IPS DF 6.9 (cell line): ENCODE results near the gene KLHL29.

ENCODE experiments used
- DNase-seq: peaks from one replicate; pipeline ENCODE4 v3.0.0-alpha.2; 2013; ENCODE audit warnings: low read depth, low spot score
- H3K27ac ChIP-seq: one replicate; pipeline ENCODE4 v1.5.1; 2013; ENCODE audit warnings: low read length, control low read depth
- H3K27me3 ChIP-seq: 2 replicates; pipeline ENCODE4 v1.6.1; 2013; ENCODE audit warnings: mild to moderate bottlenecking, low read length; ENCODE audit not compliant: control insufficient read depth, insufficient read depth
- H3K36me3 ChIP-seq: 2 replicates; pipeline ENCODE4 v1.6.1; 2013; ENCODE audit warnings: low read length; ENCODE audit not compliant: control insufficient read depth, insufficient read depth
- H3K4me1 ChIP-seq: 2 replicates; pipeline ENCODE4 v1.6.1; 2013; ENCODE audit warnings: low read length; ENCODE audit not compliant: control insufficient read depth, insufficient read depth
- H3K4me3 ChIP-seq: 2 replicates; pipeline ENCODE4 v1.5.1; 2013; ENCODE audit warnings: mild to moderate bottlenecking, low read length
- H3K9me3 ChIP-seq: 2 replicates; pipeline ENCODE4 v1.6.1; 2013; ENCODE audit warnings: low read length, inconsistent platforms; ENCODE audit not compliant: control insufficient read depth, insufficient read depth
- WGBS: extraction: QIAGEN DNeasy Blood & Tissue Kit; methylation state at CpG from one replicate; pipeline ENCODE4 v1.1.7; 2013; ENCODE audit warnings: mixed read lengths, missing lambda C conversion rate; ENCODE audit not compliant: insufficient read length, insufficient coverage; 5-methylcytosine and 5-hydroxymethylcytosine counted together

Gene KLHL29

DNA sequence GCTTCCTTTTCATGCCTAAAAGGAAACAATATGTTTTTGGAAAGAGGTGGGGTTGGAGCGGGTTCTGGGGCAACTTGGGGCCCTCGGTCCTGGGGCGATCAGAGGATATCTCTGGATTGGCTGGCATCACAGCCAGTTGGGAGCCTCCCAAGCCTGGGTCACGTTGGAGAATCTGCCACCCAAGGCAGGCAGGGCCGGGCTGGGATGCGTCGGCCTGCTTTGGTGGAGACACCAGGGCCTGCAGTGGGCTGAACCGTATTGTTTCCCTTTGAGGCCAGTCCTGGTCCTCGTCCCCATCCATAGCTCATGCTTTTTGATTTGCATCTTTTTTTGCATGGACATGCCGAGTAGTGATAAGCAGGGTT, 306.1 kb downstream of the KLHL29 start:
- Histone ChIP-seq H3K9me3 (no peaks in the 10 kb centered on the region), H3K4me3 (no peak overlapping the region), H3K36me3 (no peaks in the 10 kb centered on the region), H3K27me3 (no peaks in the 10 kb centered on the region), H3K4me1 (no peaks in the 10 kb centered on the region), H3K27ac (no peak overlapping the region)
- no peak for DNase-seq
- no CpG with 5 or more reads among the region's 10 CpGs for WGBS

DNA sequence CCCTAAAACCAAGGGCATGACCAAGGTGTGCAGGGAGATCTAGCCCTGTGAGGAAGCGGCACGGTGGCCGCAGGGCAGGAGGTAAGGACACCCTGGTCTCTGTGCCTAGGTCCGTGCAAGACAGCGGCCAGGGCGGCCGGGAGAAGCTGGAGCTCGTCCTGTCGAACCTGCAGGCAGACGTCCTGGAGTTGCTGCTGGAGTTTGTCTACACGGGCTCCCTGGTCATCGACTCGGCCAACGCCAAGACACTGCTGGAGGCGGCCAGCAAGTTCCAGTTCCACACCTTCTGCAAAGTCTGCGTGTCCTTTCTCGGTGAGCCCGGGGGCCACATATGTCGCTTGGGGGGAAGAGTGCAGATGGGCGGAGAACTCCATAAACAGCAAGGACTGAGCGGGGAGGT, 306.6 kb downstream of the KLHL29 start:
- WGBS, result no CpG with 5 or more reads among the region's 21 CpGs
- Histone ChIP-seq H3K27ac (no peak overlapping the region), H3K9me3 (no peaks in the 10 kb centered on the region), H3K4me1 (no peaks in the 10 kb centered on the region), H3K27me3 (no peaks in the 10 kb centered on the region), H3K36me3 (no peaks in the 10 kb centered on the region), H3K4me3 (no peak overlapping the region)
- DNase-seq, result no peak

DNA sequence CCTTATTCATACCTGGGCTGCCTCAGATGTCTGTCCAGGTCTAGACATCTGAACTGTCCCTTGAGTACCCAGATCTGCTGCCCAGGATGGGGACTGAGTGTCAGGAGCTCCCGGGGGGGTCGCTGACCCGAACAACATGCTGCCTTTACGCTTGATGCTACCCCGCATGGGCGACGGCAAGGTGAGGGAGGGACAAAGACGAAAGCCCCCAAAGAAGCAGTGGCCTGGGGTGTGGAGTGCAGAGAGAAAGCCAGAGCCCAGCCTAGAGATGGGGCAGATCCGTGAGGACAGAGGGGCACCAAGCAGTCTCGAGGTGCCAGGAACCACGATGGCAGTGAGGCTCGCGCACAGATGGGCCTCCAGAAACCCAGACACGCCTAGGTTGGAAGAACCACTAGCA, 307.3 kb downstream of the KLHL29 start:
- H3K36me3 ChIP-seq, result no peaks in the 10 kb centered on the region
- no CpG with 5 or more reads among the region's 14 CpGs for WGBS
- H3K27me3 ChIP-seq, result no peaks in the 10 kb centered on the region
- H3K4me3 ChIP-seq, result no peak overlapping the region
- H3K9me3 ChIP-seq, result no peaks in the 10 kb centered on the region
- H3K27ac ChIP-seq, result no peak overlapping the region
- no peaks in the 10 kb centered on the region for H3K4me1 ChIP-seq
- DNase-seq, result no peak

DNA sequence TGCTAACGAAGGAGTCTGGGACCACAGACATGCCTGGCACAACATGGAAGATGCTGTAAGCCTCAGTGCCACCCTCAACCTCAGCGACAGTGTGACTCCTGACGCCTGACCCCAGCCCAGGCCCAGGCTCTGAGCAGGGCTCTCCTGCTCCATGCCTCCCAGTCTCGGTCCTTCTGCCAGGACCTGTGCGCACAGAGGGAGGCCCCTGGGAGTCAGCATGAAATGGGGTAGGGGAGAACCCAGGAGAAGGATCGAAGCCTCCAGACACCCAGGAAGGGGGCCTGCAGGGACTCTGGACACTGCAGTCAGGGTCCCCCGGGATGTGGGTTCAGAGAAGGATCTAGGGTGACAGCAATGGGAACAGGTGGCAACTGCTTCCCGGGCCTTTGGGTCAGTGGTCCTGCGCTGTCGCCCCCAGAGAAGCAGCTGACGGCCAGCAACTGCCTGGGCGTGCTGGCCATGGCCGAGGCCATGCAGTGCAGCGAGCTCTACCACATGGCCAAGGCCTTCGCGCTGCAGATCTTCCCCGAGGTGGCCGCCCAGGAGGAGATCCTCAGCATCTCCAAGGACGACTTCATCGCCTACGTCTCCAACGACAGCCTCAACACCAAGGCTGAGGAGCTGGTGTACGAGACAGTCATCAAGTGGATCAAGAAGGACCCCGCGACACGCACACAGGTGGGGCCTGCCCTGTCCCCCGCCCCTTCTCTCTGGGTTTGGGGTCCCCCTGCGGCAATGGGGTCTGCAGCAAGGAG, 308.0 kb downstream of the KLHL29 start:
- Histone ChIP-seq H3K36me3 (no peaks in the 10 kb centered on the region), H3K4me1 (no peaks in the 10 kb centered on the region), H3K9me3 (no peaks in the 10 kb centered on the region), H3K27me3 (no peaks in the 10 kb centered on the region), H3K4me3 (no peak overlapping the region), H3K27ac (no peak overlapping the region)
- no CpG with 5 or more reads among the region's 28 CpGs for WGBS
- DNase-seq, result no peak

DNA sequence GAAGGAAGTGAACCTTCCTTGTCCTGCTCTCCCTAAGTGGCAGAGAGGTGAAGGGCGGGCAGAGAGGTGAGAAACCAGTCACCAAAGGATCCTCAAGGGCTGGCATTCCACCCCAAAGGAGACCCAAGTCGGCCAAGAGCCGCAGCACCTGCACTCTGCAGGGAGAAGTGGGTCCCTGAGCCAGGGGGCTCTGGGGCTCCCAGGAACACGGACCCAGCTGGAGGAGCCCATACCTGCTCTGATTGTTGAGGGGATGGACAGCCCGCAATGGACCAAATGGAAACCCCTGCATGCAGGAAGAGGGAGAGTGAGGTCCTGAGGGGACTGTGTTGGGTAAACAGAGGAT, 308.6 kb downstream of the KLHL29 start:
- no peak overlapping the region for H3K4me3 ChIP-seq
- H3K27ac ChIP-seq, result no peak overlapping the region
- no peak for DNase-seq
- no peaks in the 10 kb centered on the region for H3K9me3 ChIP-seq
- no CpG with 5 or more reads among the region's 5 CpGs for WGBS
- no peaks in the 10 kb centered on the region for H3K27me3 ChIP-seq
- no peaks in the 10 kb centered on the region for H3K4me1 ChIP-seq
- no peaks in the 10 kb centered on the region for H3K36me3 ChIP-seq

DNA sequence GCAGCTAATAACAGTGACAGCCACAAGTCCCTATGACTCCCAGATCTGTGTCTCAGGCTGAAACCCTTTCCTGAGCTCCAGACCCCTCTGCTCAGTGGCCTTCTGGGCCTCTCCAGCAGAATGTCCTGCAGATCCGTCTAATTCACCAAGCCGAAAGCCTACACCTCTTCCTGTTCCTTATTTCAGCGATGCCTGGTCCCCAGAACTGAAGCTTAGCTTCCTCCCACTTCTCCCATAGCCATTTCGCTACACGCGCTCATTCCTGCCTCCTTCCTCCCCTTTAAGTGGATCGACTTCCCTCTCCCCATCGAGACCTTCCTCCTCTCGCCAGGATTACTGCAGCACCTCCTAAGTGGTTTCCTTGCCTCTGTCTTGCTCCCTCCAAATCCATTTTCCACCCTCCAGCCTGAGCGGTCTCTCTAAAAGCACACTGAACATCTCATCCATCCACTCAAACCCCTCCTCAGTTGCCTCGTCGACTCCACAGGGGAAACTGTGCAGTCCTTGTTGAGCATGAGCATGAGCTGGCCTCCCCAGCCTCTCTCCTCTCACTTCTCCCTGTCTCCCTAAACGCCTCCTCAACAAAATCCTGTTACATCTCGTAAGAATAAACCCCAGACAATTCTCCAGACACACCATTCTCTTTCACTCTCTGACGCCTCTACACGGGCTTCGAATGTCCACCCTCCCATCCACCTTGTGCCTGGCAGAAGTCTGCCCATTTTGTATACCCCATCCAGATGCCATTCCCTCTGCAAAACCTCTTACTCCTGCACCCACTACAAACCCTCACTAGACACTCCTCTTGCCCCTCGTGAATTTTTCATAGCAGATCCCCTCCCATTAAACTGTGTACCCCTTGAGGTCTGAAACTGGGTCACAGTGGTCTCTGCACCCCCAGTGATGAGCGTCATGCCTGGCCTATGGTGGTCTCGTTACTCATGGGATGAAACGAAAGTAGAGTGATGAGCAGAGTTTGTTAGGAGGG, 309.4 kb downstream of the KLHL29 start:
- no peak overlapping the region for H3K27ac ChIP-seq
- no peaks in the 10 kb centered on the region for H3K4me1 ChIP-seq
- no peak overlapping the region for H3K4me3 ChIP-seq
- no peaks in the 10 kb centered on the region for H3K27me3 ChIP-seq
- 100% methylated on average over 1 of the region's 21 CpGs for WGBS
- H3K9me3 ChIP-seq, result no peaks in the 10 kb centered on the region
- no peaks in the 10 kb centered on the region for H3K36me3 ChIP-seq
- DNase-seq, result no peak

DNA sequence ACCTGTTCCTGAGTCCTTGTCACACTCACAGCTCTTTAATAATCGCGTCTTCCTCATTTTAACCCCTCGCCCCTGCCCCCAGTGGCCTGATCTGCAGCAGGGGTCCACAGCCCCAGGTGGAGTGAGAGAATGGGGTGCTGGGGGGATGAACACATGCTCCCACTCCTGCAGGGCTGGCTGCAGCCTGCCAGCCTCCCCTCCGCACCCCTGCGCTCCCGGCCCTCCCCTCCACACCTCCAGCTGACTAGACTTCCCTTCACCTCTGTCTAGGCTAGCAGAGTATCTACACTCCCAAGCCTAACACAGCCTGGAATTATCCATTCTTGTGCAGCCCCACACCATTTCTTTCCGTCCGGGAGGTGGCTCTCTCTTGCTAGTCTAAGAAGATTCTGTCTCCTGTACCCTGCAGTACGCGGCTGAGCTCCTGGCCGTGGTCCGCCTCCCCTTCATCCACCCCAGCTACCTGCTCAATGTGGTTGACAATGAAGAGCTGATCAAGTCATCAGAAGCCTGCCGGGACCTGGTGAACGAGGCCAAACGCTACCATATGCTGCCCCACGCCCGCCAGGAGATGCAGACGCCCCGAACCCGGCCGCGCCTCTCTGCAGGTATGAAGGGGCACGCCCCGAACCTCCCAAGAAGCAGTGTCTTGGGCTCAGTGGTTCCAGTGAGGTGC, 310.4 kb downstream of the KLHL29 start:
- no CpG with 5 or more reads among the region's 24 CpGs for WGBS
- no peaks in the 10 kb centered on the region for H3K4me1 ChIP-seq
- H3K4me3 ChIP-seq, result no peak overlapping the region
- no peaks in the 10 kb centered on the region for H3K36me3 ChIP-seq
- H3K27me3 ChIP-seq, result no peaks in the 10 kb centered on the region
- no peaks in the 10 kb centered on the region for H3K9me3 ChIP-seq
- H3K27ac ChIP-seq, result no peak overlapping the region
- no peak for DNase-seq

DNA sequence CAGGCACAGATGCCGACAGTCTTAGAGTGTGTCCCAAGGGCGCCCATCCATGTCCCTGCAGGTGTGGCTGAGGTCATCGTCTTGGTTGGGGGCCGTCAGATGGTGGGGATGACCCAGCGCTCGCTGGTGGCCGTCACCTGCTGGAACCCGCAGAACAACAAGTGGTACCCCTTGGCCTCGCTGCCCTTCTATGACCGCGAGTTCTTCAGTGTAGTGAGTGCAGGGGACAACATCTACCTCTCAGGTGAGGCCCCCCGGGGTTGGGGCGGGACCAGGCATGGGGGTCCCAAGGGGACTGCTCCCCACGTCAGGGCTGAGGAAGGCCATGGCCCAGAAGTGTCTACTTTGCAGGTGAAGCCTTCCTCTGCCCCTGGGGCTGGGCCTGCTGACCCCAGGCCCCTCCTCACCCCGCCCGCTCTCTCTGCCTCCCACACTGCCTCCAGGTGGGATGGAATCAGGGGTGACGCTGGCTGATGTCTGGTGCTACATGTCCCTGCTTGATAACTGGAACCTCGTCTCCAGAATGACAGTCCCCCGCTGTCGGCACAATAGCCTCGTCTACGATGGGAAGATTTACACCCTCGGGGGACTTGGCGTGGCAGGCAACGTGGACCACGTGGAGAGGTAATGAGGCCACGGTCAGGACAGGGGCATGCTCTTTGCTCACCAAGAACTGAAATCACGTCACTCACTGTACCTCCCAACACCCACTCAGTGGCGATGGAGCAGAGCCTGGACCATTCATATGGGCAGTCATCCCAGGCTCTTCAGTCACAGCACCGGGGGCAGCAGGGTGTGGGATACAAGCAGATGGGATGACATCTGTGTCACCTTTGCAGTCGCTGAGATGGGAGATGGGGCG, 311.1 kb downstream of the KLHL29 start:
- DNase-seq, result no peak
- no CpG with 5 or more reads among the region's 32 CpGs for WGBS
- no peaks in the 10 kb centered on the region for H3K4me1 ChIP-seq
- no peaks in the 10 kb centered on the region for H3K27me3 ChIP-seq
- H3K27ac ChIP-seq, result no peak overlapping the region
- no peaks in the 10 kb centered on the region for H3K9me3 ChIP-seq
- H3K36me3 ChIP-seq, result no peaks in the 10 kb centered on the region
- H3K4me3 ChIP-seq, result no peak overlapping the region

DNA sequence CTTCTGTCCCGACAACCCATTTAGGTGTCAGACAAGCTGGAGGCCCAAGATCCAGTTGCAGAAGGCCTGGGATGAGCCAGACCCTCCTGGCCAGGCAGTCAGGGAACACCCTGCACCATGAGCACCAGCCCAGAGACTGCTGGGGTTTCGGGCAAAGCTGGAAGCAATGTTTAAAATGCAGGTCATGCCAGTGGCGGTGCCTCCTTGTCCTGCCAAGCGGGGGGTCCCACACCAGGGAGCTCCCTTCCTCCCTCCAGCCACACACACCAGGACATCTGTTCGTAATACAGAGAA, 311.7 kb downstream of the KLHL29 start:
- Histone ChIP-seq H3K27ac (no peak overlapping the region), H3K4me1 (no peaks in the 10 kb centered on the region), H3K4me3 (no peak overlapping the region), H3K36me3 (no peaks in the 10 kb centered on the region), H3K9me3 (no peaks in the 10 kb centered on the region), H3K27me3 (no peaks in the 10 kb centered on the region)
- no peak for DNase-seq
- no CpG with 5 or more reads among the region's 5 CpGs for WGBS
